Loucy (cell line): ENCODE measurements around the gene SPATA3.

Source experiments
- H2AFZ ChIP-seq: fragments of 200-600 bp; sonication (generic); 2 replicates; pipeline ENCODE4 v1.6.0; 2016; ENCODE audit warnings: antibody characterized with exemption, mild to moderate bottlenecking, low read length, moderate library complexity
- H3F3A ChIP-seq: fragments of 200-600 bp; 2 replicates; pipeline ENCODE4 v1.6.0; 2016; ENCODE audit warnings: antibody characterized with exemption, low read depth, mild to moderate bottlenecking
- H3K27me3 ChIP-seq: fragments of 200-600 bp; sonication (generic); 2 replicates; pipeline ENCODE4 v1.6.1; 2014; ENCODE audit warnings: low read length, mild to moderate bottlenecking; ENCODE audit not compliant: insufficient read depth, poor library complexity, severe bottlenecking
- H3K36me3 ChIP-seq: fragments of 200-600 bp; sonication (generic); 2 replicates; pipeline ENCODE4 v1.6.1; 2016; ENCODE audit warnings: low read length; ENCODE audit not compliant: insufficient read depth
- H3K4me1 ChIP-seq: fragments of 200-600 bp; sonication (generic); 2 replicates; pipeline ENCODE4 v1.5.1; 2014; ENCODE audit warnings: low read length, mild to moderate bottlenecking; ENCODE audit not compliant: insufficient read depth, poor library complexity, severe bottlenecking
- H3K4me2 ChIP-seq: fragments of 200-600 bp; sonication (generic); 2 replicates; pipeline ENCODE4 v1.6.0; 2014; ENCODE audit warnings: antibody characterized with exemption, low read length, low read depth, mild to moderate bottlenecking; ENCODE audit not compliant: poor library complexity, severe bottlenecking
- H3K4me3 ChIP-seq: fragments of 200-600 bp; sonication (generic); 2 replicates; pipeline ENCODE4 v1.5.1; 2014; ENCODE audit warnings: low read length, mild to moderate bottlenecking, mixed read lengths; ENCODE audit not compliant: poor library complexity, severe bottlenecking
- H3K79me2 ChIP-seq: fragments of 200-600 bp; sonication (generic); 2 replicates; pipeline ENCODE4 v1.6.1; 2014; ENCODE audit warnings: low read length; ENCODE audit not compliant: insufficient read depth
- H3K9ac ChIP-seq: fragments of 200-600 bp; sonication (generic); 2 replicates; pipeline ENCODE4 v1.6.0; 2014; ENCODE audit warnings: mild to moderate bottlenecking, low read depth, low read length, moderate library complexity; ENCODE audit not compliant: poor library complexity, severe bottlenecking
- H3K9me2 ChIP-seq: fragments of 200-600 bp; sonication (generic); replicated peaks from 2 replicates; pipeline ENCODE4 v1.6.1; 2016; ENCODE audit warnings: low read depth, low read length, mixed read lengths
- H3K9me3 ChIP-seq: fragments of 200-600 bp; sonication (generic); 2 replicates; pipeline ENCODE4 v1.6.1; 2014; ENCODE audit warnings: mild to moderate bottlenecking, antibody characterized with exemption, low read length, low read depth; ENCODE audit not compliant: insufficient read depth
- H4K20me1 ChIP-seq: fragments of 200-600 bp; sonication (generic); 2 replicates; pipeline ENCODE4 v1.6.0; 2014; ENCODE audit warnings: antibody characterized with exemption, low read length, mild to moderate bottlenecking; ENCODE audit not compliant: insufficient read depth, poor library complexity, severe bottlenecking
- CTCF ChIP-seq: fragments of 200-600 bp; sonication (generic); conservative IDR thresholded peaks from 2 replicates; pipeline ENCODE4 v1.5.1; 2014; ENCODE audit warnings: mild to moderate bottlenecking, antibody characterized with exemption, low read length
- EZH2phosphoT487 ChIP-seq: fragments of 200-600 bp; IDR thresholded peaks from 2 replicates; pipeline ENCODE4 v1.6.1; 2018; ENCODE audit warnings: antibody characterized with exemption, mild to moderate bottlenecking, moderate library complexity, borderline replicate concordance

The SPATA3 gene

GRCh38 chr2:231041061-231041689 lies 45.3 kb downstream of the SPATA3 start:
- Histone ChIP-seq H2AFZ (no peak overlapping the region), H3K4me2 (no peak overlapping the region), H3K36me3 (no peaks in the 10 kb centered on the region), H3K4me3 (no peak overlapping the region), H3K9me3 (no peaks in the 10 kb centered on the region), H3K79me2 (no peaks in the 10 kb centered on the region), H3K9ac (no peak overlapping the region), H3K9me2 (no peaks in the 10 kb centered on the region), H3F3A (no peaks in the 10 kb centered on the region), H3K4me1 (no peaks in the 10 kb centered on the region), H3K27me3 (no peaks in the 10 kb centered on the region), H4K20me1 (no peaks in the 10 kb centered on the region)
- TF ChIP-seq CTCF, result no peak
- TF ChIP-seq EZH2phosphoT487, result no peak

- no peaks in the 10 kb centered on the region for H3K4me1 ChIP-seq
- H3K27me3 ChIP-seq, result peaks cover 4% of the 10 kb centered on the region
- TF ChIP-seq CTCF (no peak), EZH2phosphoT487 (no peak)
- no peak overlapping the region for H3K9ac ChIP-seq
- no peaks in the 10 kb centered on the region for H3F3A ChIP-seq
- no peaks in the 10 kb centered on the region for H4K20me1 ChIP-seq
- no peaks in the 10 kb centered on the region for H3K9me2 ChIP-seq
- no peaks in the 10 kb centered on the region for H3K9me3 ChIP-seq
- no peak overlapping the region for H2AFZ ChIP-seq
- no peak overlapping the region for H3K4me3 ChIP-seq
- H3K4me2 ChIP-seq, result no peak overlapping the region
- no peaks in the 10 kb centered on the region for H3K36me3 ChIP-seq
- H3K79me2 ChIP-seq, result no peaks in the 10 kb centered on the region
Measured at GRCh38 chr2:231043796-231044195, 47.9 kb downstream of the SPATA3 start.

GRCh38 chr2:231046916-231047273 lies 51.0 kb downstream of the SPATA3 start:
- no peak overlapping the region for H3K4me3 ChIP-seq
- no peak overlapping the region for H3K9ac ChIP-seq
- H3K36me3 ChIP-seq, result no peaks in the 10 kb centered on the region
- no peaks in the 10 kb centered on the region for H3K9me2 ChIP-seq
- no peaks in the 10 kb centered on the region for H3K9me3 ChIP-seq
- no peak overlapping the region for H3K4me2 ChIP-seq
- no peaks in the 10 kb centered on the region for H3K4me1 ChIP-seq
- H4K20me1 ChIP-seq, result no peaks in the 10 kb centered on the region
- H3F3A ChIP-seq, result no peaks in the 10 kb centered on the region
- H2AFZ ChIP-seq, result no peak overlapping the region
- peaks cover 4% of the 10 kb centered on the region for H3K27me3 ChIP-seq
- no peaks in the 10 kb centered on the region for H3K79me2 ChIP-seq
- TF ChIP-seq CTCF (no peak), EZH2phosphoT487 (no peak)
